SK-N-MC (cell line): Measurements from ENCODE around the gene HELZ.

ENCODE experiments used
- DNase-seq: peaks from one replicate; pipeline ENCODE4 v3.0.0-alpha.2; 2011; ENCODE audit warnings: low read depth, low spot score
- H3K27ac ChIP-seq: fragments of 200-600 bp; sonication (generic); 2 replicates; pipeline ENCODE4 v1.5.1; 2016; ENCODE audit warnings: mixed run types
- H3K36me3 ChIP-seq: fragments of 200-600 bp; sonication (generic); 2 replicates; pipeline ENCODE4 v1.6.1; 2017; ENCODE audit warnings: antibody characterized with exemption, low read length, mixed read lengths; ENCODE audit not compliant: insufficient read depth
- H3K4me3 ChIP-seq: fragments of 200-600 bp; sonication (generic); 2 replicates; pipeline ENCODE4 v1.5.1; 2016
- H3K9ac ChIP-seq: fragments of 200-600 bp; sonication (generic); 2 replicates; pipeline ENCODE4 v1.8.0; 2017; ENCODE audit warnings: mixed run types, mixed read lengths; ENCODE audit not compliant: insufficient read length
- H3K9me3 ChIP-seq: fragments of 200-600 bp; sonication (generic); 2 replicates; pipeline ENCODE4 v1.6.1; 2017; ENCODE audit warnings: low read depth, mild to moderate bottlenecking, antibody characterized with exemption, low read length, moderate library complexity, mixed read lengths
- EZH2 ChIP-seq: fragments of 200-600 bp; sonication (generic); IDR thresholded peaks from one replicate; pipeline ENCODE4 v1.6.1; 2017; ENCODE audit warnings: antibody characterized with exemption
- FOXP2 ChIP-seq: optimal IDR thresholded peaks from 2 replicates; pipeline ENCODE3; 2011; ENCODE audit warnings: mild to moderate bottlenecking, moderate library complexity; ENCODE audit not compliant: insufficient read depth; ENCODE audit errors: extremely low read length, control extremely low read depth
- POLR2AphosphoS5 ChIP-seq: IDR thresholded peaks from 2 replicates; pipeline ENCODE4 v1.6.1; 2012; ENCODE audit warnings: mild to moderate bottlenecking, low read depth, low read length, borderline replicate concordance

Gene HELZ

GRCh38 chr17:67270416-67270815, 25.4 kb upstream of the HELZ start:
- no peak for DNase-seq
- no peak overlapping the region for H3K4me3 ChIP-seq
- TF ChIP-seq FOXP2 (no peak), POLR2AphosphoS5 (no peak), EZH2 (no peak)

GRCh38 chr17:67266496-67266895, 21.5 kb upstream of the HELZ start:
- Histone ChIP-seq H3K9me3 (no peaks in the 10 kb centered on the region), H3K9ac (no peak overlapping the region), H3K27ac (0 out of 2 replicates have a peak overlapping the region, but pooled peaks have one; percentile 26), H3K36me3 (no peaks in the 10 kb centered on the region), H3K4me3 (no peak overlapping the region)
- no peak for TF ChIP-seq POLR2AphosphoS5
- TF ChIP-seq EZH2, result no peak
- no peak for TF ChIP-seq FOXP2
- DNase-seq, result no peak

More at GRCh38 chr17:67270416-67270815, 25.4 kb upstream of the HELZ start:
- H3K36me3 ChIP-seq, result no peaks in the 10 kb centered on the region
- H3K9me3 ChIP-seq, result no peaks in the 10 kb centered on the region
- H3K27ac ChIP-seq, result no peak overlapping the region
- H3K9ac ChIP-seq, result no peak overlapping the region

- no peak for DNase-seq
Measured at GRCh38 chr17:67265436-67266019, 20.5 kb upstream of the HELZ start.

GRCh38 chr17:67262435-67263117, 17.6 kb upstream of the HELZ start:
- Histone ChIP-seq H3K9me3 (no peaks in the 10 kb centered on the region), H3K27ac (peak overlapping the region; percentile 76), H3K36me3 (no peaks in the 10 kb centered on the region), H3K9ac (no peak overlapping the region), H3K4me3 (no peak overlapping the region)
- no peak for TF ChIP-seq POLR2AphosphoS5
- TF ChIP-seq FOXP2, result no peak
- TF ChIP-seq EZH2, result no peak
- DNase-seq, result no peak

More at GRCh38 chr17:67265436-67266019, 20.5 kb upstream of the HELZ start:
- TF ChIP-seq POLR2AphosphoS5 (no peak), EZH2 (no peak), FOXP2 (no peak)
- Histone ChIP-seq H3K4me3 (no peak overlapping the region), H3K9ac (no peak overlapping the region), H3K36me3 (no peaks in the 10 kb centered on the region), H3K27ac (peak overlapping the region; percentile 26; the same call in 1 of the 2 replicates), H3K9me3 (no peaks in the 10 kb centered on the region)

GRCh38 chr17:67260170-67260987, 15.4 kb upstream of the HELZ start:
- Histone ChIP-seq H3K4me3 (peak overlapping the region; percentile 80), H3K9me3 (peaks cover 10% of the 10 kb centered on the region), H3K36me3 (no peaks in the 10 kb centered on the region), H3K9ac (peak overlapping the region; percentile 79), H3K27ac (peak overlapping the region; percentile 100)
- TF ChIP-seq FOXP2, result peak; percentile 91
- no peak for TF ChIP-seq EZH2
- peak; percentile 54; the same call in 1 of the 2 replicates for TF ChIP-seq POLR2AphosphoS5
- DNase-seq, result peak; percentile 99

GRCh38 chr17:67258821-67259468, 13.9 kb upstream of the HELZ start:
- Histone ChIP-seq H3K9ac (peak overlapping the region; percentile 53), H3K27ac (peak overlapping the region; percentile 100)
- no peak for DNase-seq

GRCh38 chr17:67256075-67256732, 11.2 kb upstream of the HELZ start:
- peaks cover 10% of the 10 kb centered on the region for H3K9me3 ChIP-seq
- no peak for DNase-seq
- no peaks in the 10 kb centered on the region for H3K36me3 ChIP-seq
- TF ChIP-seq POLR2AphosphoS5, result no peak
- no peak for TF ChIP-seq EZH2
- no peak overlapping the region for H3K9ac ChIP-seq
- H3K4me3 ChIP-seq, result no peak overlapping the region
- H3K27ac ChIP-seq, result peak overlapping the region; percentile 59; the same call in 1 of the 2 replicates

More at GRCh38 chr17:67258821-67259468, 13.9 kb upstream of the HELZ start:
- Histone ChIP-seq H3K9me3 (peaks cover 10% of the 10 kb centered on the region), H3K4me3 (peak overlapping the region; percentile 28; the same call in 1 of the 2 replicates), H3K36me3 (no peaks in the 10 kb centered on the region)
- no peak for TF ChIP-seq POLR2AphosphoS5
- no peak for TF ChIP-seq EZH2
- TF ChIP-seq FOXP2, result no peak
